ENCODE results near the gene CCDC150.

Gene CCDC150

GRCh38 chr2:196758474-196759377 is 119.2 kb downstream of the CCDC150 start:
- Histone ChIP-seq H3K4me1 (ENCODE audit: control insufficient read depth, insufficient read depth, low read length) (no peaks in the 10 kb centered on the region), H3K36me3 (ENCODE audit: control insufficient read depth, insufficient read depth, low read length) (no peaks in the 10 kb centered on the region), H3K4me3 (ENCODE audit: low read length) (no peak overlapping the region), H3K9me3 (ENCODE audit: control insufficient read depth, insufficient read depth, low read length) (no peaks in the 10 kb centered on the region), H3K27ac (ENCODE audit: low read length) (no peak overlapping the region), H3K27me3 (ENCODE audit: control insufficient read depth, insufficient read depth, low read length) (no peaks in the 10 kb centered on the region)
- WGBS (ENCODE audit: insufficient coverage, insufficient read length), result no CpG with 5 or more reads among the region's 3 CpGs
- no peak for DNase-seq (ENCODE audit: low read depth, low spot score)

- no peaks in the 10 kb centered on the region for H3K36me3 ChIP-seq (ENCODE audit: control insufficient read depth, insufficient read depth, low read length)
- H3K4me3 ChIP-seq (ENCODE audit: low read length), result no peak overlapping the region
- H3K27ac ChIP-seq (ENCODE audit: low read length), result no peak overlapping the region
- no peaks in the 10 kb centered on the region for H3K27me3 ChIP-seq (ENCODE audit: control insufficient read depth, insufficient read depth, low read length)
- WGBS (ENCODE audit: insufficient coverage, insufficient read length), result no CpG with 5 or more reads among the region's 5 CpGs
- no peak for DNase-seq (ENCODE audit: low read depth, low spot score)
- no peaks in the 10 kb centered on the region for H3K4me1 ChIP-seq (ENCODE audit: control insufficient read depth, insufficient read depth, low read length)
- no peaks in the 10 kb centered on the region for H3K9me3 ChIP-seq (ENCODE audit: control insufficient read depth, insufficient read depth, low read length)
These were observed 119.8 kb downstream of the CCDC150 start for GRCh38 chr2:196759378-196759706.

GRCh38 chr2:196767101-196767500 is 127.6 kb downstream of the CCDC150 start:
- Histone ChIP-seq H3K27me3 (ENCODE audit: control insufficient read depth, insufficient read depth, low read length) (no peaks in the 10 kb centered on the region), H3K36me3 (ENCODE audit: control insufficient read depth, insufficient read depth, low read length) (peaks cover 3% of the 10 kb centered on the region; the same call in 1 of the 2 replicates), H3K4me1 (ENCODE audit: control insufficient read depth, insufficient read depth, low read length) (no peaks in the 10 kb centered on the region), H3K27ac (ENCODE audit: low read length) (no peak overlapping the region), H3K9me3 (ENCODE audit: control insufficient read depth, insufficient read depth, low read length) (no peaks in the 10 kb centered on the region), H3K4me3 (ENCODE audit: low read length) (no peak overlapping the region)
- DNase-seq (ENCODE audit: low read depth, low spot score), result no peak
- WGBS (ENCODE audit: insufficient coverage, insufficient read length), result no CpG with 5 or more reads among the region's 1 CpG
